Measurements from ENCODE around the gene LRRC71. TPM values are rescaled to one million over a fixed set of nuclear protein-coding genes. Genes with fewer than 3 reads are reported as not detected.
"Not testable (repeated sequence)": the region's sequence is repeated elsewhere in the genome, so short reads cannot be mapped to it uniquely, and the experiment has no call there.

LRRC71 gene
- total RNA-seq, 1 donor from 2014 or later, result not detected

- Mint-ChIP-seq H3K27me3 (peaks cover 84% of the 10 kb centered on the region), H3K4me1 (peaks cover 20% of the 10 kb centered on the region), H3K27ac (peak overlapping the region; percentile 22), H3K9me3 (no peaks in the 10 kb centered on the region), H3K36me3 (ENCODE audit: low read depth) (no peaks in the 10 kb centered on the region), H3K4me3 (no peak overlapping the region)
- intact Hi-C loops (cut with micrococcal nuclease), result loop anchor here (5.0 to 10.0 kb wide), 5 partner anchors 58 to 488 kb away; partner anchors contain the start of gene NTRK1
- no peak for DNase-seq
Measured at GRCh38 chr1:156922986-156923669, 2.7 kb downstream of the LRRC71 start.

- Mint-ChIP-seq H3K9me3 (no peaks in the 10 kb centered on the region), H3K4me1 (peaks cover 22% of the 10 kb centered on the region), H3K27me3 (peaks cover 85% of the 10 kb centered on the region), H3K4me3 (no peak overlapping the region), H3K27ac (no peak overlapping the region), H3K36me3 (ENCODE audit: low read depth) (no peaks in the 10 kb centered on the region)
- no peak for DNase-seq
- intact Hi-C loops (cut with micrococcal nuclease), result loop anchor here (5.0 to 10.0 kb wide), 5 partner anchors 59 to 489 kb away; partner anchors contain the start of gene NTRK1
Measured at GRCh38 chr1:156923670-156924477, 3.4 kb downstream of the LRRC71 start.

- H3K27ac Mint-ChIP-seq, result no peak overlapping the region
- intact Hi-C loops (cut with micrococcal nuclease), result loop anchor here (5.0 to 10.0 kb wide), 5 partner anchors 60 to 490 kb away; partner anchors contain the start of gene NTRK1
- no peaks in the 10 kb centered on the region for H3K36me3 Mint-ChIP-seq (ENCODE audit: low read depth)
- no peak overlapping the region for H3K4me3 Mint-ChIP-seq
- no peaks in the 10 kb centered on the region for H3K9me3 Mint-ChIP-seq
- H3K27me3 Mint-ChIP-seq, result peaks cover 87% of the 10 kb centered on the region
- no peak for DNase-seq
- peaks cover 22% of the 10 kb centered on the region for H3K4me1 Mint-ChIP-seq
Measured at GRCh38 chr1:156924478-156925153, 4.2 kb downstream of the LRRC71 start.

GRCh38 chr1:156925154-156926010 lies 5.0 kb downstream of the LRRC71 start:
- Mint-ChIP-seq H3K27me3 (peaks cover 85% of the 10 kb centered on the region), H3K36me3 (ENCODE audit: low read depth) (no peaks in the 10 kb centered on the region), H3K9me3 (no peaks in the 10 kb centered on the region), H3K27ac (peak overlapping the region; percentile 61), H3K4me1 (peaks cover 22% of the 10 kb centered on the region), H3K4me3 (no peak overlapping the region)
- intact Hi-C loops (cut with micrococcal nuclease), result loop anchor here (10.0 kb wide), 3 partner anchors 61 to 491 kb away; partner anchors contain the start of gene NTRK1
- DNase-seq, result no peak

- Mint-ChIP-seq H3K36me3 (ENCODE audit: low read depth) (no peaks in the 10 kb centered on the region), H3K4me3 (no peak overlapping the region), H3K9me3 (no peaks in the 10 kb centered on the region), H3K27ac (no peak overlapping the region), H3K4me1 (peaks cover 20% of the 10 kb centered on the region), H3K27me3 (peaks cover 84% of the 10 kb centered on the region)
- intact Hi-C loops (cut with micrococcal nuclease), result loop anchor here (10.0 kb wide), 3 partner anchors 61 to 491 kb away; partner anchors contain the start of gene NTRK1
- peak; percentile 72 for DNase-seq
Measured at GRCh38 chr1:156926175-156926574, 5.7 kb downstream of the LRRC71 start.

GRCh38 chr1:156926695-156927094 lies 6.3 kb downstream of the LRRC71 start:
- intact Hi-C loops (cut with micrococcal nuclease), result loop anchor here (1.0 to 10.0 kb wide), 4 partner anchors 34 to 492 kb away; partner anchors contain the start of gene NTRK1
- H3K4me3 Mint-ChIP-seq; H3K9me3 Mint-ChIP-seq; H3K36me3 Mint-ChIP-seq (ENCODE audit: low read depth); H3K27ac Mint-ChIP-seq; DNase-seq: not testable (repeated sequence)
- H3K27me3 Mint-ChIP-seq, result peaks cover 83% of the 10 kb centered on the region
- H3K4me1 Mint-ChIP-seq, result peaks cover 23% of the 10 kb centered on the region

GRCh38 chr1:156927215-156928042 lies 7.0 kb downstream of the LRRC71 start:
- peaks cover 23% of the 10 kb centered on the region for H3K4me1 Mint-ChIP-seq
- no peaks in the 10 kb centered on the region for H3K9me3 Mint-ChIP-seq
- peak; percentile 92 for DNase-seq
- H3K36me3 Mint-ChIP-seq (ENCODE audit: low read depth), result no peaks in the 10 kb centered on the region
- H3K27ac Mint-ChIP-seq, result no peak overlapping the region
- intact Hi-C loops (cut with micrococcal nuclease), result loop anchor here (1.0 to 10.0 kb wide), 5 partner anchors 35 to 493 kb away; partner anchors contain the start of gene NTRK1
- H3K27me3 Mint-ChIP-seq, result peaks cover 76% of the 10 kb centered on the region
- peak overlapping the region; percentile 53 for H3K4me3 Mint-ChIP-seq

- intact Hi-C loops (cut with micrococcal nuclease), result loop anchor here (2.0 to 10.0 kb wide), 4 partner anchors 63 to 493 kb away; partner anchors contain the start of gene NTRK1
- H3K36me3 Mint-ChIP-seq (ENCODE audit: low read depth), result no peaks in the 10 kb centered on the region
Measured at GRCh38 chr1:156928043-156928602, 7.7 kb downstream of the LRRC71 start.

GRCh38 chr1:156929596-156930238 lies 9.3 kb downstream of the LRRC71 start:
- no peak overlapping the region for H3K27ac Mint-ChIP-seq
- H3K36me3 Mint-ChIP-seq (ENCODE audit: low read depth), result no peaks in the 10 kb centered on the region
- H3K9me3 Mint-ChIP-seq, result no peaks in the 10 kb centered on the region
- no peak overlapping the region for H3K4me3 Mint-ChIP-seq
- no peak for DNase-seq
- H3K4me1 Mint-ChIP-seq, result peaks cover 21% of the 10 kb centered on the region
- intact Hi-C loops (cut with micrococcal nuclease), result loop anchor here (2.0 to 10.0 kb wide), 4 partner anchors 65 to 495 kb away; partner anchors contain the start of gene NTRK1
- H3K27me3 Mint-ChIP-seq, result peaks cover 62% of the 10 kb centered on the region

More at GRCh38 chr1:156928043-156928602, 7.7 kb downstream of the LRRC71 start:
- DNase-seq, result no peak
- H3K4me1 Mint-ChIP-seq, result peaks cover 23% of the 10 kb centered on the region
- H3K27ac Mint-ChIP-seq, result peak overlapping the region; percentile 45
- peak overlapping the region; percentile 53 for H3K4me3 Mint-ChIP-seq
- peaks cover 70% of the 10 kb centered on the region for H3K27me3 Mint-ChIP-seq
- H3K9me3 Mint-ChIP-seq, result no peaks in the 10 kb centered on the region

- Mint-ChIP-seq H3K4me3 (no peak overlapping the region), H3K27ac (no peak overlapping the region), H3K4me1 (peaks cover 21% of the 10 kb centered on the region), H3K27me3 (peaks cover 54% of the 10 kb centered on the region), H3K9me3 (no peaks in the 10 kb centered on the region), H3K36me3 (ENCODE audit: low read depth) (no peaks in the 10 kb centered on the region)
- no peak for DNase-seq
- intact Hi-C loops (cut with micrococcal nuclease), result no loop called here
Measured at GRCh38 chr1:156930483-156930882, 10.1 kb downstream of the LRRC71 start.

- Mint-ChIP-seq H3K4me1 (peaks cover 15% of the 10 kb centered on the region), H3K9me3 (no peaks in the 10 kb centered on the region), H3K4me3 (peak overlapping the region; percentile 2), H3K27ac (no peak overlapping the region), H3K36me3 (ENCODE audit: low read depth) (no peaks in the 10 kb centered on the region), H3K27me3 (peaks cover 45% of the 10 kb centered on the region)
- intact Hi-C loops (cut with micrococcal nuclease), result no loop called here
- no peak for DNase-seq
Measured at GRCh38 chr1:156931211-156931952, 10.9 kb downstream of the LRRC71 start.

All from activated CD4-positive, alpha-beta T cell treated with anti-CD3 and anti-CD28 coated beads, Interleukin-2, amount 10 ng/mL, durations not matched to agents 24 days and 14 days (primary cell).